Stimulated activated CD4-positive, alpha-beta T cell treated with anti-CD3 and anti-CD28 coated beads, Interleukin-4, amount 100 ng/mL, for 48 hours (primary cell): ENCODE measurements around the gene MYLK.
"Not testable (repeated sequence)": the region's sequence is repeated elsewhere in the genome, so short reads cannot be mapped to it uniquely, and the experiment has no call there.

Source experiments
- DNase-seq, 2 donors: peaks; one replicate each; pipeline ENCODE4 v3.0.0-alpha.2; 2020; ENCODE audit warnings: low read depth in 2 of 2

The MYLK gene

DNA sequence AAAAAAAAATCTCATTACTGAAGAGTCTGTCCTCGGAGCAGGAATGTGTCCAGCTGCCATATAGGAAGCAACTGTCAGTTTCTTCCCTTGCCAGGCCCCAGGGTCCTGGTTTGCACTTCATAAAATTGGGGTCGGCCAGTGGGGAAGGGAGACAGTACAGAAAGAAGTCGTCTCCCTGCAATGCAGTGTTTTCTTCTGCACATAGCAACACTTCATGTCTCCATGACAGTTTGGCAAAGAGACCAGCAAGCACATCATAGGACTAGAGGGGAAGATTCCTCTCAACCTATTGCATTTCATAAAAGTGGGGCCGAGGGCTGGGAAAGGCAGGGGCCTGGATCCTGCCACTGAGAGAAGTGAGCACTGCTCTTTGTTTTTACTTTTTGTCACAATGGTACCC, 161.1 kb downstream of the MYLK start:
- no peak for DNase-seq

- DNase-seq: no peak
Observed at GRCh38 chr3:123722456-123722855, 161.7 kb downstream of the MYLK start.

- DNase-seq: no peak
Observed at GRCh38 chr3:123722021-123722420, 162.1 kb downstream of the MYLK start.

DNA sequence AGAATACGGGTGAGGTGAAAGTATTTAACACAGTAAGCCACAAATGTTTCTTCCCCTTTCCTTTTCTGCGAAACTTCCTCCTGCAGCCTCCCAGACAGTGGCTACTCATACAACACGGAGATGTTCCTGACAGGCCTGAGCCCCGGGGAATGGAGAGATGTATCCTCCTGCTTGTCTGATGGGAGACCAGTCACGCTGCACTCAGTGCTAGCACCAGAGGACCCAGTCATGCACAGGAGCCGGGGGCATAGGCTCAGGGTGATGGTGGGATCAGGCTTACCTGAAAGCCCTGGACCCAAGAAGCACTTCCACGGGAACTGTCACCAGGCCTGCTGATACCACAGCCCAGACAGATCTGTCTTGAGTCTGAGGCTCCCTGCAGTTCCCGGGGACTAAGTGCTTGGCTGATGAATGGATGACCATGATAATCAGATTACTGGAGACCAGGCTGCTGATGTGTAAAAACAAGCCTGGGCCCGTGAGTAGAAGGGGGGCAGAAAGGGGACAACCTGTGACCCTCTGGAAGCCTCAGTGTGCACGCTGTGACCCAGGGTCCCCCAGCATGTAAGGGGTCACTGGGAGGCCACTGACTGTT, 162.9 kb downstream of the MYLK start:
- not testable (repeated sequence) for DNase-seq

DNA sequence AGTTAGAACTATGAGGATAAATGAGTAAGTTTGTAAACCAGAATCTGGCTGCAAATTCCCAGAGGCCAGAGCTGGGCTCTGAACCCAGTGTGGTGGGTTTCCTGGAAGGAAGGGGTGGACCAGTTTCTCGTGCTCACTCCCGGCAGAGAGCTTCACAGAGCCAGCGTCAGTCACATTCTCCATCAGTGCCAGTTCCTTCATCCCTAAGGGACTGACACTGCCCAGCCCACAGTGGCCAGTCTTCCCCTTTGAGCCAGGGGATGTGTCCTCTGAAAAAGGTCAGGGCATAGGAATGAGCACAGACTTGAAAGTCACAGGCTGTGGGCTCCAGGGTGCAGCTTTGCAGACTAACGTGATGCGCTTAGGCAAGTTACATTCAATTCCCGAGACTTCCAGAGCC, 163.5 kb downstream of the MYLK start:
- DNase-seq: no peak

GRCh38 chr3:123719862-123720453, 164.2 kb downstream of the MYLK start:
- DNase-seq: no peak

DNA sequence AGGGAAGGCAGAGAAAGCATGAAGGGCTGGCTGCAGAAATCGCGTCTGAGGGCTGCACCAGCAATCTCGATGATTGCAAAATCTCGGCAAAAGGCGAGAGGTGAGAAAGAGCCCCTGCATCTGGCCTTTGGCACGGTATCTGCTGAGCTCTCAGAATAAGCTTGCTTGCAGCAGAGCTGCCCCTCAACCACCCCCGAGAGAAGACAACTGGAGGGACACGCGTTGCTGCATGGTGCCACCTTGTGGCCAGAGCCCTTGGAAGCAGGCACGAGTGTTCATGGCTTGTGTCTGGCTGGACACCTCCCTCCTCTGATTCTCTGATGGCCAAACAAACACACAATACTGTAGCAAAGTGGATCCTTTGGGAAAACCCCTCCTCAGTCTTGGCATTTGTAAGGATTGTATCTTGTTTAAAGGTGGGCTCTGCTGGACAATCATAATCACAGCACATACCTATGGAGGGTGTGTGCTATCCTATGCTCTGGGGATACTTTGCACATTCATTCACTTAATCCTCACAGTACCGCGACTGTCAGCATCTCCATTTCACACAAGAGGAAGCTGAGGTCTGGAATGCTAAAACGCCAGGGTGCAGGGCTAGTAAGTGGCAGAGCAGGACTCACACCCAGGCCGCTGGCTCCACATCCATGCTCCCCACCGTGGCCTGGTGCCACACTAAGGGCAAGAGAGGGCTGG, 164.9 kb downstream of the MYLK start:
- peak; percentile 7 to 24 for DNase-seq

DNA sequence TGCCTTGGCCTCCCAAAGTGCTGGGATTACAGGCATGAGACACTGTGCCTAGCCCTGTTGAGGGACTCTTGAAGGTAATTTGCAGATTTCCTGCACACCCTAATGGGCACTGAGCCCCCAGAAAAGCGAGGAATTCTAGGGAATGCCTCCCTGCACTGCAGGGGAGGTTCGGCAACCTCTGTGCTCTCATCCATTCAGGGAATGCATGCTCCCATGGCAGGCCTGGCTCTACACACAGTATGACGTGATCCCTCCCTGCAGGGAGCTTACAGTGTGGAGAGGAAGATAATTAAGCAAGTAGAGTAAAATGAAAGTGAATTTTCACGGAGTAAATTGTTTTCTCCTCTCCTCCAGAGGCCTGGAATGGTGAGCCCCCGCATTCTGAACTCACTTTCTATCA, 166.0 kb downstream of the MYLK start:
- no peak for DNase-seq

- DNase-seq: not testable (repeated sequence)
Observed at GRCh38 chr3:123717451-123717850, 166.7 kb downstream of the MYLK start.

DNA sequence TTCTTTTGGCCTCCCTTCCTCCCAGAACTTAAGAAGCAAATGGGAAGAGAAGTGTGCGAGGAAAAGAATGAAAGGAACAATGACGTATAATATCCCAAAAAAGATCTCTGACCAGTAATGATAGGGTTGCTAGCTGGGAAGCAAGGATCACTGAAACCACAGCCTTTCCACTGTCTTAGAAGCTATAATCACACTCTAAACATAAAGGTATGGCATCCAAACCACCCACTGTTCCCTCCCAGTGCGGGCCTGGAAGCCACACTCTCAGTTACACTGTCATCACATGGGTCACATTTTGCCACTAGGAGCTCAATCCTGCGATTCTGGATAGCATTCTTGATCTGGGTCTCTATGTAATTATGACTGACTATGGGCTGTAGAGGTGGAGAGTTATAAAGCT, 167.7 kb downstream of the MYLK start:
- no peak for DNase-seq

DNA sequence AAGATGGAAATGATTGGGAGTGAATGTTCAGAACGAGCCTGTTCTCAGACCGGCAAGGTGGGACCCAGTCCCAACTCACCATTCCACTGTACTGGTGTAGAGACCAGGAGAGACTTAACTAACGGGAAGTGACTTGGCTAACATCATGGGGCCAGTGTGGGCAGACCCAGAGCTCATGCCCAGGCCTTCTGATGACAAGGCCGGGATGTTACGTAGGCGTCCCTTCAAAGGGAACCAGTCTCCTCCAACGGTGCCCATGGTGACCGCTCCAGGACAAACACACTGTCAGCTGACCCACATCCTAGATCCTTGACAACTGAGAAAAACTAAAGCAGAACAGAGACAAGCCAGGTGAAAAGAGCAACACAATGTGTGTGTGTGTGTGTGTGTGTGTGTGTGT, 170.9 kb downstream of the MYLK start:
- no peak for DNase-seq

DNA sequence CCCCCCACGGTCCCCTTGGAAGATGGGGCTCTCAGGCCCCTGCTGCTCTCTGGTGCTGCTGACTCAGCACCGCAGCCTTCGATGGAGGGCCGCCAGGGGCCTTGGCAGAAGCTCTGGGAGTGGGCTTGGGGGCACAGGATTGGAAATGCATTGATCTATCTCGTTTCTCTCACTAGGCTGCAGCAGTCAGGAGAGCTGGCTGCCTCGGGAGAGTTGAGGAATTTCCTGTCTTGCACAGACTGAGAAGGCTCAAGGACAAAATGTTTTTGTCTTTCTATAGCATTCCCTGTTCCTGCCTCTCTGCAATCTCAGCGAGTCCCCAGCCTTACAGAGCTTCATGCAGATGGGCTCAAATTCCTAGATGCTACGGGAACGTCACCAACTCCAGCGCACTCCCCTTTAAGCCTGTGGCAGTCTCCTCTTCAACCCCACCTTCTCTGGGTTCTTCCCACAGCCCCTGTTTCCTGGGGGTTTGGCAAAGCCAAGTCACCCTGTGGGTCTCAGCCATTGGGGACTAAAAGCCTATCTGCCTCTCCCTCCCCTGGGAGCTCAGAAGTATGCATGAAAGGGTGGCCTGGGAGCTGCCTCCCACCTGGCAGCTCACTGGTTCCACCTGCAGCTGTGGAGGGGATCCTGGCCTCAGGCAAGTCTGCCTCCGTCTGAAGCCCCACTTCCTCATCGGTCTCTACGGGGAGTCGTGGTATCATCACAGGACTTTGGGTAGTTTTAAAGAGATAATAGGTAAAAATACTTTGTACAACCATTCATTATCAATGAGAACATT, 171.9 kb downstream of the MYLK start:
- DNase-seq: no peak

DNA sequence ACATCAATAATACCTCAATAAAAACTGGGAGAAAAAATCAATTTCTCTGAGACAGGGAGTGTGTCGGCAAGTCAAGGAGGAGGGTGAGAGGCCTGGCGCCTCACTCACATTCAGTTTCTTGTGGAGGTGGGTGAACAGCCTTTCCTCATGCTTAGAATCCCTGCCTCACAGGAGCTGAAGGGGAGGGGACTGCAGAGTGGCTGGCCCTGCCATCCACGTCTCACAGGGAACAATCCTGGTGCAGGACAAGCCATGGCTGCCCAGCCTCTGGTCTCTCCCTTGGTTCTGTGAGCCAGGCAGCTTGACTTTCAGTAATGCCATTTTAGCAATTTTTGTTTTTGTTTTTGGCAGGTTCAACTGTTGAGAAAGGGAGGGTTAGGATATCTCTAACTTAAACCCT, 172.8 kb downstream of the MYLK start:
- no peak for DNase-seq

- DNase-seq: no peak
Observed at GRCh38 chr3:123708531-123708930, 175.6 kb downstream of the MYLK start.

GRCh38 chr3:123707641-123708040, 176.5 kb downstream of the MYLK start:
- DNase-seq: not testable (repeated sequence)

GRCh38 chr3:123706871-123707270, 177.3 kb downstream of the MYLK start:
- no peak for DNase-seq

DNA sequence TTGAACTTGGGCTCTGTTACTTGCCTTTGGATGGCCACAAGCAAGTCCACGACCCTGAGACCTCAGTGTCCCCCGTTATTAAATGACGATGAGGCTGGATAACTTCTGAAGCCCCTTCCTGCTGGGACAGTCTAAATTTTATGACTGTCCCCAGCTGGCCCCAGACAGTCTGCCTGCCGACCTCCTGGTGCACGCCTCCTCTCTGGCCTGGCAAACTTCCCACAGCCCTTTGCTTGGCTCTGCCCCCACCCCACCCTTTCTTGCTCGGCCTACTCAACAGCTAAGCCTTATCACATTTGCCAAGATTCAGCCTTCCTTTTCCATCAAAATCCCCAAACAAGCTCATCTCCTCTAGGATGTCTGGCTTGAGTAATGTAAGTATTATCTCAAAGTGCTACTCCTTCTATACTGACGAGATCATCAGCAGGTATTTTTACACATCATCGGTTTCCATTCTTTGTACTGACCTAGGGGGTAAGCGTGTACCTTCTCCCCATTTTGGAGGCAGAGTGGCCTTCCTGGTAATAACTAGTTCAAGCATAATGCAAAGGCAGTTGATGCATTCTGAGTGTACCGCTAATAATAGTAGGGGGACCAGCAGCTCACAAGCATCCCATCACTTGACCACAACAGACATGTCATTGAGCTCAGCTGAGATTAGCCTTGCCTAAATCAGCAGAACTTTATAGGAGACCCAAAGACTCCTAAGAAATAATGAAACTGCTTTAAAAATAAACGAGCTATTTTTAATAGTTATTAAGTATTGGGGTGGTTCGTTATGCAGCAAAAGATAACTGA, 178.4 kb downstream of the MYLK start:
- DNase-seq: no peak

GRCh38 chr3:123703663-123704062, 180.5 kb downstream of the MYLK start:
- DNase-seq: not testable (repeated sequence)

- DNase-seq: no peak
Observed at GRCh38 chr3:123702720-123703119, 181.4 kb downstream of the MYLK start.

GRCh38 chr3:123702057-123702456, 182.1 kb downstream of the MYLK start:
- DNase-seq: peak; percentile 6 to 13

DNA sequence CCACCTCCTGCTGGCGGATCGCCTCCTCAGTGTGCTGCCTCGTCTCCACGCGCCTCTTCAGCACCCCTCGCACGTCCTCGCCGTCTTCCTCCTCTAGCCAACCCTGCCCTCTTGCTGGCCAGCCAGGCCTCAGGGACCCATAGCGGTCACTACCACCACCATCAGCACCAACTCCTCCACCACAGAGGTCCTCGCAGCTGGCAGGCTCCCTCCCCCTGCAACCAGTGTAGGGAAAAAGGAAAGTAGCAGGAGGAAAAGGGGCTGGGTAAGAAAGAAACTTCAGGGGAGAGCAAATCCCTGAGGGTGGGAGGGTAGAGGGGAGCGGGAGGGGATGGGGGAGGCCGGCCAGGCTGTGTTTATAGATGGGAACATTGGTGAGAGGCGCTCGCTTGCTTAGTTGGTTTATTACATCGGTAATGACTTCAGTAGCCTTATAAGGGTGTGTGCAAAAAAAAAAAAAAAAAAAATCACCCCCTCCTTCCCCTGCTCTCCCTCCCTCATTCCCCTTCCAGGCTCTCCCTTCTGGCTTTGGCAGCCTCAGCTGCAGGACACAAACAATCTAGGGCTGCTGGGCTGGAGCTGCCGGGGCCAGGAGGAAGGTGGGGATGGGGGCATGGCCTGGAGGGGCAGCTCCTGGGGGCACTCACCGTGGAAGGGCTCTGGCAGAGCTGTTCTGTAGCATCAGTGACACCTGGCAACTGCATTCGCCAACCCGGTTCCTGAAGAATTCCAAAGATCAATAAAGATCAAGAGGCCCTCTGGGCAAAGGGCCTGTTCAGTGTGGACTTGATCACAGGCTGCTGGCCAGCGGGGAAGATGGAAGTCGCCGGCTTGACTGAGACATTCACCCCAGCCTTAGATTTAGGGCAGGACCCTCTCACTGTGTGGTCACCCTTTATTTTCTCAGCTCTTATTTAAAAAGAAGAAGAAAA, 183.1 kb downstream of the MYLK start:
- no peak for DNase-seq
